Pancreas (tissue), 10 donors: ENCODE data around the gene MEF2C. TPM values are rescaled to one million over a fixed set of nuclear protein-coding genes. Genes with fewer than 3 reads are reported as not detected.

Source experiments
- ATAC-seq, 4 donors: fragments of 200-7000 bp; cut with Tn5 transposase; one replicate each; pipeline versions ENCODE4 v1.8.0 to v1.9.1; 2020; ENCODE audit warnings: mild to moderate bottlenecking in 4 of 4, moderate library complexity in 4 of 4
- DNase-seq, 6 donors: peaks; one replicate each; pipeline ENCODE4 v3.0.0-alpha.2; 2020
- FAIRE-seq: peaks from 2 replicates; lab custom pipeline; 2012; peaks lifted over from hg19 to GRCh38; lab: Jason Lieb, UNC
- H3K27ac ChIP-seq, 4 donors: fragments of 200-600 bp; sonication (generic); 1 replicate in 3 of 4; 2 replicates in 1 of 4; pipeline versions ENCODE4 v1.5.0 to v1.8.0; 2020
- H3K27me3 ChIP-seq, 4 donors: fragments of 200-600 bp; one replicate each; pipeline ENCODE4 v1.8.0; 2021
- H3K36me3 ChIP-seq, 3 donors: fragments of 200-600 bp; sonication (generic) in 1 of 3; one replicate each; pipeline versions ENCODE4 v1.5.0 to v1.8.0; 2020 to 2021
- H3K4me1 ChIP-seq, 3 donors: fragments of 200-600 bp; one replicate each; pipeline ENCODE4 v1.8.0; 2021
- H3K4me3 ChIP-seq, 4 donors: fragments of 200-600 bp; sonication (generic) in 2 of 4; one replicate each; pipeline versions ENCODE4 v1.5.0 to v1.8.0; 2020 to 2021
- H3K9me3 ChIP-seq, 4 donors: fragments of 200-600 bp; one replicate each; pipeline ENCODE4 v1.8.0; 2021
- CTCF ChIP-seq, 4 donors: fragments of 200-600 bp; sonication (generic) in 3 of 4; IDR thresholded peaks; one replicate each; pipeline versions ENCODE4 v1.5.0 to v1.8.0; 2021; ENCODE audit warnings: antibody characterized with exemption in 4 of 4
- WGBS, 2 donors: extraction: QIAGEN DNeasy Blood & Tissue Kit; methylation state at CpG; one replicate each; pipeline ENCODE4 v1.1.7; 2013; 5-methylcytosine and 5-hydroxymethylcytosine counted together
- intact Hi-C, 3 donors: fragments of 100-400 bp; cut with DNase I; formaldehyde crosslinking; loops; one replicate each; pipeline versions ENCODE4 v1.11.1 to v1.14.2; 2022
- polyA plus RNA-seq, 2 donors: library from polyadenylated mRNA; stranded (reverse); fragments of 200-250 nt; gene quantifications; one replicate each; pipeline ENCODE4 v1.2.3, GENCODE V29; 2013
- total RNA-seq, 6 donors: library from RNA; stranded (reverse); fragmentation: NEBNext Ultra II Directional in 4 of 6; extraction: Animal tissue kit (Norgen Biotek cat#: 25700) in 4 of 6; gene quantifications; one replicate each; pipeline versions ENCODE4 v1.2.1 to v1.2.4, GENCODE V29; 2021 to 2023
- donor health status: healthy with polysubstance abuse.
- donor health status: DM: no; HTN: no; CAD: no; lungs with moderate emphysema.
- donor health status: DM: no; HTN: no; CAD: no.
- donor health status: control.
- donor health status: control.
- donor health status: Bipolar disorder and iron deficiency.
- donor health status: DM: yes; HTN: yes; CAD: no.
- donor health status: DM: no; HTN: no; CAD: no.
- donor health status: DM: no; HTN: no; CAD: no.
- donor health status: DM: yes; HTN: yes; CAD: no.

Gene MEF2C
- total and polyA plus RNA-seq, 8 donors: 1.5 to 19.9 (median 4.8) TPM

DNA sequence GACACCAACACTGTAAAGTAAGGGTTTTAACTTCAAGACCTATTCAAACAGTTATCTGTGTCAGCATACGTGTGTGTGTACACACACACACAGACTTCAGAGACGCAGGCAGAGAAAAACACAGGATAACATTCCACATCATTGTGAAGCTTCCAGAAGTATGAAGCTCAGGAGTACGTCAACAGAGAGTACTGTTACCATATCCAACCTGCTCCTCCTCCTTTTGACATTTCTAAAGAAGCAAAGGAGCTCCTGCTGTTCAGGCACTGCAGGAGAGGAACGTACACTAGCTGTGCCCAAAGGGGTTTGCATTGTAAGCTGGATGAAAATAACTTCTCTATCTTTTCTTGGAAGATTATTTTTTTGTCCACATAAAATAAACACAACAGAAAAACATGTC, 180.7 kb downstream of the MEF2C start:
- Histone ChIP-seq H3K9me3 (no peaks in the 10 kb centered on the region), H3K4me3 (no peak overlapping the region), H3K27me3 (peaks cover 0 to 24% (median 1%) of the 10 kb centered on the region in 4 donors), H3K4me1 (no peaks in the 10 kb centered on the region), H3K27ac (no peak overlapping the region), H3K36me3 (no peaks in the 10 kb centered on the region)
- DNase-seq (no peak), ATAC-seq (no peak), FAIRE-seq (no peak)
- intact Hi-C loops: no loop called here
- 32 to 37% methylated on average over 4 of the region's 4 CpGs for WGBS, 2 donors
- no peak for TF ChIP-seq CTCF (IDR thresholded peaks at IDR 0.05)

GRCh38 chr5:88700121-88700520, 182.9 kb downstream of the MEF2C start:
- DNase-seq (no peak), ATAC-seq (no peak), FAIRE-seq (no peak)
- no peaks in the 10 kb centered on the region for H3K36me3 ChIP-seq
- no peaks in the 10 kb centered on the region for H3K9me3 ChIP-seq
- H3K4me3 ChIP-seq: no peak overlapping the region
- H3K27me3 ChIP-seq: peaks cover 0 to 38% (median 6%) of the 10 kb centered on the region in 4 donors
- no peaks in the 10 kb centered on the region for H3K4me1 ChIP-seq
- H3K27ac ChIP-seq: no peak overlapping the region
- no peak for TF ChIP-seq CTCF (IDR thresholded peaks at IDR 0.05)
- intact Hi-C loops: no loop called here

DNA sequence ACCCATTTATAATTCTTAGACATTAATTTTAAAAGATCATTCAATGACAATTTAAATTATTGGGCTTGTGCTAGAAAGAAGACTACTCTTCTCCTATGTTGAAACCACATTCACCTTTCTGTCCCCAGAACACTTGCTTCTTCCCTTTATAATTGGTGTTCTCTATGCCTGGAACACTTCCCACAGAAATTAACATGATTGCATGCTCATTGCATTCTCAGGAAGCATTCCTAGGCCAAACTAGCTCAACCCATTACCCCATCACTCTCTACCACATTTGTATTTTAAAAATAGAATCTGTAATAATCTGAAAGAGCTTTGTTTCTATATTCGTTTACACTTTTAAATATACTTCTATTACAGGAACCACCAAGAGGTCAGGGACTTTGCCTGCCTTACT, 184.7 kb downstream of the MEF2C start:
- no peaks in the 10 kb centered on the region for H3K36me3 ChIP-seq
- H3K4me3 ChIP-seq: no peak overlapping the region
- FAIRE-seq: no peak
- no peak overlapping the region for H3K27ac ChIP-seq
- intact Hi-C loops: no loop called here
- no peak for TF ChIP-seq CTCF (IDR thresholded peaks at IDR 0.05)
- WGBS, 2 donors: 31 to 44% methylated on average over 1 of the region's 1 CpG
- no peaks in the 10 kb centered on the region for H3K4me1 ChIP-seq
- no peaks in the 10 kb centered on the region for H3K9me3 ChIP-seq
- no peak for ATAC-seq
- H3K27me3 ChIP-seq: peaks cover 0 to 55% (median 8%) of the 10 kb centered on the region in 4 donors
- DNase-seq: no peak

- Histone ChIP-seq H3K9me3 (no peaks in the 10 kb centered on the region), H3K36me3 (no peaks in the 10 kb centered on the region), H3K27me3 (peaks cover 0 to 72% (median 13%) of the 10 kb centered on the region in 4 donors), H3K4me3 (no peak overlapping the region), H3K27ac (no peak overlapping the region), H3K4me1 (peaks cover 0 to 9% (median 0%) of the 10 kb centered on the region in 3 donors)
- ATAC-seq: no peak
- intact Hi-C loops: no loop called here
- TF ChIP-seq CTCF (IDR thresholded peaks at IDR 0.05): no peak
- no peak for FAIRE-seq
- no peak for DNase-seq
Measured at GRCh38 chr5:88696466-88696865, 186.5 kb downstream of the MEF2C start.

DNA sequence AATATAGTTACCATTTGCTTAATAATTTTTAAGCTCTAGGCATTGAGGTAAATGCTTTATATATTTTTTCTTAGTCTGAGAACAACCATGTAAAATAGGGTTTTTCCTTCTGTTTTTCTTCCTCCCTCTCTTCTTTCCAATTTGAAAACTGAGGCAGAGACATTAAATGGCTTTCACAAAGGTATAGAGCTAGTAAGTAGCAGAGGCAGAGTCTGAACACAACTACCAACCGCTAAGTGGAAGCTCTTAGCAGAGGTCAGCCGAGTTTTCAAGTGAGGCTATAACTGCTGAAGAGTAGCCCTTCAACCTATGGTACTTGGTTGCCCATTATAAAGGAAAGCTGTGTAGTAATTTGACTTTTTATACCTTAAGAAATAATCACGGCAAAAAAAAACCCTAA, 187.1 kb downstream of the MEF2C start:
- 13 to 16% methylated on average over 3 of the region's 3 CpGs for WGBS, 2 donors
- no peak for TF ChIP-seq CTCF (IDR thresholded peaks at IDR 0.05)
- intact Hi-C loops: no loop called here
- no peaks in the 10 kb centered on the region for H3K9me3 ChIP-seq
- peaks cover 0 to 9% (median 0%) of the 10 kb centered on the region in 3 donors for H3K4me1 ChIP-seq
- no peak overlapping the region for H3K4me3 ChIP-seq
- peaks cover 0 to 76% (median 14%) of the 10 kb centered on the region in 4 donors for H3K27me3 ChIP-seq
- DNase-seq (no peak), FAIRE-seq (no peak), ATAC-seq (no peak)
- no peak overlapping the region for H3K27ac ChIP-seq
- no peaks in the 10 kb centered on the region for H3K36me3 ChIP-seq
